Measurements from ENCODE around the gene GNAZ.

DNA sequence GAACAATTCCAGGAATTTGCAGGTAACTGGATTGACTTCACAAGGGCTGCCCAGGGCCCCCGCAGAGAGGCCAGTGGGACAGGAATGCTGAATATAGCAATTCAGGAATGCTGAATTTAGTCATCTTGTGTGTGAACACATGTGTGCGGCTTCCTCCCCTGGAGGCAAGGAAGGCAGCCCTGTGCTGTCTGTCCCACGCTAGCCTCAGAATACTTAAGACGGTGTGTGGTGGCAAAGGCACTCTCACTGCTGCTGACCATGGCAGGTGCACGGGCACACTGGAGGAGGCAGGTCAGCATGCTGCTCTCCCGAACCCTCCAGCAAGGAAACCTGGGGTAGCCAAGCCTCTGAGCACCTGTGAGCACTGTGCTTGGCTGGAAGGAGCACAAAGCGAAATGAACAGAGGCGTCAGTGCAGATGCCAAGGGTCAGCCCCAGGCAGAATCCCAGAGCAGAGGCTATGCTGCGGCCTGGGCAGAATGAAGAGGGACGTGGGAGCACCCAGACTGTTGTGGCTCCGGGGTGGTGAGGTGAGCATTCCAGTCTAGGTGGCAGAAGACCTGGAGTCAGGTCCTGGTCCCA, 2.7 kb downstream of the GNAZ start:
- no peak for TF ChIP-seq EZH2 (IDR thresholded peaks at IDR 0.05)
- TF ChIP-seq POLR2AphosphoS5 (IDR thresholded peaks at IDR 0.05; ENCODE audit: borderline replicate concordance, low read depth, low read length): no peak
